ENCODE measurements around the gene TMX2.

DNA sequence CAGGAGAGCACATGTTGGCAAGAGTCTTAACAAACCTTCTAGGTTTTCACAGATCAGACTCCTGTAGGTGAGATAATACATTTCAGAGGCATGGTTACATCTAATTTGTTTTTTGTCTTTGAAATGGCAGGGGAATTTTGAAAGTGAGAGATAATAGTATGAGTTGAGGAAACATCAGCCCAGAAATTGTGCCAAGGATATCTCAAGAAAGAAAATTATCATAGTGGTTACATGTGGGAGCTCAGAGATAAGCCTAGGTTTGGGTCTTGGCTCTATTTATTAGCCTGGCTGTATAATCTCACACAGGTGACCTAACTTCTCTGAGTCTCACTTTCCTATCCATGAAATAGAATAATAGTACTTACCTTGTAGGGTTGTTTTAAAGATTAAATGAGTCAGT is 38.8 kb downstream of the TMX2 start:
- TF ChIP-seq CTCF (IDR thresholded peaks at IDR 0.05 in 8 of 11, conservative IDR thresholded peaks at IDR 0.05 in 3 of 11) (no peak), POLR2AphosphoS5 (IDR thresholded peaks at IDR 0.05) (no peak), POLR2A (IDR thresholded peaks at IDR 0.05) (no peak)
